GM12878 (cell line): ENCODE measurements around the gene USP46. TPM values are rescaled to one million over a fixed set of nuclear protein-coding genes. Genes with fewer than 3 reads are reported as not detected.

ENCODE experiments used
- ATF7 ChIP-seq: fragments of 450-650 bp; IDR thresholded peaks from 2 replicates; pipeline ENCODE4 v1.6.1; 2016; ENCODE audit warnings: low read depth, mild to moderate bottlenecking
- BCL11A ChIP-seq: IDR thresholded peaks from 2 replicates; pipeline ENCODE4 v1.6.1; 2011; ENCODE audit warnings: low read depth, low read length
- CBX5 ChIP-seq: sonication (generic); IDR thresholded peaks from 2 replicates; pipeline ENCODE4 v1.6.1; 2016; ENCODE audit warnings: low read depth, moderate library complexity, mild to moderate bottlenecking, inconsistent platforms
- CREB1 ChIP-seq: IDR thresholded peaks from 2 replicates; pipeline ENCODE4 v1.6.1; 2012; ENCODE audit warnings: low read depth, mild to moderate bottlenecking, inconsistent platforms
- DPF2 ChIP-seq: fragments of 450-650 bp; IDR thresholded peaks from 2 replicates; pipeline ENCODE4 v1.6.1; 2017; ENCODE audit warnings: mild to moderate bottlenecking
- HCFC1 ChIP-seq: fragments of 150-350 bp; IDR thresholded peaks from 2 replicates; pipeline ENCODE4 v1.6.1; 2014; ENCODE audit warnings: low read length
- HDGF ChIP-seq: fragments of 450-650 bp; IDR thresholded peaks from 2 replicates; pipeline ENCODE4 v1.6.1; 2016; ENCODE audit warnings: antibody characterized with exemption
- JUND ChIP-seq: IDR thresholded peaks from 2 replicates; pipeline ENCODE4 v1.6.1; 2012; ENCODE audit warnings: low read depth, mild to moderate bottlenecking, low read length, improper control_type of control experiment, moderate library complexity
- KDM1A ChIP-seq: fragments of 200-600 bp; sonication (generic); IDR thresholded peaks from 2 replicates; pipeline ENCODE4 v1.6.1; 2016; ENCODE audit warnings: borderline replicate concordance
- MEF2B ChIP-seq: fragments of 450-650 bp; IDR thresholded peaks from 2 replicates; pipeline ENCODE4 v1.6.1; 2018; ENCODE audit warnings: mild to moderate bottlenecking, moderate library complexity; ENCODE audit not compliant: partially characterized antibody, poor library complexity, severe bottlenecking
- NR2F1 ChIP-seq: fragments of 450-650 bp; conservative IDR thresholded peaks from 2 replicates; pipeline ENCODE4 v1.6.1; 2017; ENCODE audit warnings: mild to moderate bottlenecking
- PAX5 ChIP-seq: IDR thresholded peaks from 2 replicates; pipeline ENCODE4 v1.6.1; 2011; ENCODE audit warnings: low read depth, low read length, borderline replicate concordance
- PAX8 ChIP-seq: fragments of 450-650 bp; IDR thresholded peaks from 2 replicates; pipeline ENCODE4 v1.6.1; 2017; ENCODE audit warnings: mild to moderate bottlenecking, moderate library complexity
- POLR2AphosphoS2 ChIP-seq: IDR thresholded peaks from 2 replicates; pipeline ENCODE4 v1.6.1; 2011; ENCODE audit warnings: low read depth, mild to moderate bottlenecking, low read length, improper control_type of control experiment, moderate library complexity
- RCOR1 ChIP-seq: conservative IDR thresholded peaks from 2 replicates; pipeline ENCODE4 v1.6.1; 2012; ENCODE audit warnings: low read depth, low read length, improper control_type of control experiment
- TCF3 ChIP-seq: IDR thresholded peaks from 2 replicates; pipeline ENCODE4 v1.6.1; 2012; ENCODE audit warnings: low read depth, mild to moderate bottlenecking, low read length, borderline replicate concordance; ENCODE audit not compliant: insufficient read depth
- ZNF24 ChIP-seq: fragments of 450-650 bp; IDR thresholded peaks from 2 replicates; pipeline ENCODE4 v1.6.1; 2017; ENCODE audit warnings: antibody characterized with exemption, mild to moderate bottlenecking
- ZZZ3 ChIP-seq: IDR thresholded peaks from 2 replicates; pipeline ENCODE4 v1.6.1; 2011; ENCODE audit warnings: low read depth; ENCODE audit not compliant: control insufficient read depth, insufficient read length
- polyA plus RNA-seq, 11 experiments: library from polyadenylated mRNA; depleted of rRNA in 4 of 11; unstranded in 6 of 11; stranded (reverse) in 5 of 11; fragments of >200 nt; fragmentation: Nextera tagmentation in 4 of 11; fragmentation: Illumina TruSeq in 1 of 11; extraction: Ambion mirVana in 4 of 11; extraction: Trizol in 1 of 11; gene quantifications; 1 replicate in 1 of 11; 2 replicates in 10 of 11; pipeline versions ENCODE4 v1.2.1 to v1.2.3, GENCODE V29; 2011 to 2016; ENCODE audit warnings: inconsistent platforms in 2 of 11, missing spikeins in 2 of 11, low read depth in 1 of 11
- total RNA-seq, 4 experiments: library from RNA; depleted of rRNA in 3 of 4; stranded (reverse); fragments of >200 nt in 3 of 4; fragmentation: Illumina TruSeq in 1 of 4; extraction: Trizol in 1 of 4; gene quantifications; 2 replicates each; pipeline versions ENCODE4 v1.2.1 to v1.2.3, GENCODE V29; 2013 to 2021
- TF ChIP-seq, protein P1 (sequence below): fragments of 450-650 bp; IDR thresholded peaks from 2 replicates; pipeline ENCODE4 v1.6.1; 2017; ENCODE audit warnings: mild to moderate bottlenecking, moderate library complexity
- TF ChIP-seq, protein P2 (sequence below): IDR thresholded peaks from 2 replicates; pipeline ENCODE4 v1.6.1; 2012; ENCODE audit warnings: low read depth, low read length, improper control_type of control experiment
- TF ChIP-seq, protein P3 (sequence below): IDR thresholded peaks from 2 replicates; pipeline ENCODE4 v1.6.1; 2011; ENCODE audit warnings: low read depth, mild to moderate bottlenecking, low read length, moderate library complexity, borderline replicate concordance; ENCODE audit errors: extremely low read depth
- TF ChIP-seq, protein P4 (sequence below): fragments of 450-650 bp; IDR thresholded peaks from 2 replicates; pipeline ENCODE4 v1.6.1; 2014; ENCODE audit warnings: mild to moderate bottlenecking
- TF ChIP-seq, protein P5 (sequence below): fragments of 450-650 bp; formaldehyde crosslinking; IDR thresholded peaks from 2 replicates; pipeline ENCODE4 v1.4.0; 2022; ENCODE audit warnings: mild to moderate bottlenecking, moderate library complexity

USP46 gene
- total and polyA plus RNA-seq, 10 of the 15 experiments (the other 5 are each of a cell fraction or from before 2014, with no cell fraction given), result 5.3 to 20.1 (median 12.0) TPM

DNA sequence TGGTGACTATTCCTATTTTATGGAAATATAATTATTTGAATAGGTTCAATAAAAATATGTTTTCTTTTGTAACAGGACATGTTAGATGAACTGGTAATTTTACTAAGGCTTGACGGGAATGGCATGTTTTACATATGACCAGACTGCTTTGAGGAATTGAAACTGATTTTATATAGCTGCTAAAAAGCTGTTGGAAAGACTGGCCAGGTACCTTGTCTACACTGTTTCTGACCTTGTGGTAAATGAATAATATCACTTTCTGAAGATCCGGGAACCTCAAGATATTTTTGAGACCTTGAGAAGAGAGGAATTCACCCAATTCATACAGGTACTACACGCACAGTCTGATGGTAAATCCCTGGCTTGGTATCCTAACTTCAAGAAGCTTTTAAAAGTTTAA is 42.1 kb upstream of the USP46 start (continued):
- TF ChIP-seq, protein P1, sequence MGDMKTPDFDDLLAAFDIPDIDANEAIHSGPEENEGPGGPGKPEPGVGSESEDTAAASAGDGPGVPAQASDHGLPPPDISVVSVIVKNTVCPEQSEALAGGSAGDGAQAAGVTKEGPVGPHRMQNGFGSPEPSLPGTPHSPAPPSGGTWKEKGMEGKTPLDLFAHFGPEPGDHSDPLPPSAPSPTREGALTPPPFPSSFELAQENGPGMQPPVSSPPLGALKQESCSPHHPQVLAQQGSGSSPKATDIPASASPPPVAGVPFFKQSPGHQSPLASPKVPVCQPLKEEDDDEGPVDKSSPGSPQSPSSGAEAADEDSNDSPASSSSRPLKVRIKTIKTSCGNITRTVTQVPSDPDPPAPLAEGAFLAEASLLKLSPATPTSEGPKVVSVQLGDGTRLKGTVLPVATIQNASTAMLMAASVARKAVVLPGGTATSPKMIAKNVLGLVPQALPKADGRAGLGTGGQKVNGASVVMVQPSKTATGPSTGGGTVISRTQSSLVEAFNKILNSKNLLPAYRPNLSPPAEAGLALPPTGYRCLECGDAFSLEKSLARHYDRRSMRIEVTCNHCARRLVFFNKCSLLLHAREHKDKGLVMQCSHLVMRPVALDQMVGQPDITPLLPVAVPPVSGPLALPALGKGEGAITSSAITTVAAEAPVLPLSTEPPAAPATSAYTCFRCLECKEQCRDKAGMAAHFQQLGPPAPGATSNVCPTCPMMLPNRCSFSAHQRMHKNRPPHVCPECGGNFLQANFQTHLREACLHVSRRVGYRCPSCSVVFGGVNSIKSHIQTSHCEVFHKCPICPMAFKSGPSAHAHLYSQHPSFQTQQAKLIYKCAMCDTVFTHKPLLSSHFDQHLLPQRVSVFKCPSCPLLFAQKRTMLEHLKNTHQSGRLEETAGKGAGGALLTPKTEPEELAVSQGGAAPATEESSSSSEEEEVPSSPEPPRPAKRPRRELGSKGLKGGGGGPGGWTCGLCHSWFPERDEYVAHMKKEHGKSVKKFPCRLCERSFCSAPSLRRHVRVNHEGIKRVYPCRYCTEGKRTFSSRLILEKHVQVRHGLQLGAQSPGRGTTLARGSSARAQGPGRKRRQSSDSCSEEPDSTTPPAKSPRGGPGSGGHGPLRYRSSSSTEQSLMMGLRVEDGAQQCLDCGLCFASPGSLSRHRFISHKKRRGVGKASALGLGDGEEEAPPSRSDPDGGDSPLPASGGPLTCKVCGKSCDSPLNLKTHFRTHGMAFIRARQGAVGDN, result no peak
- no peak for TF ChIP-seq HCFC1
- TF ChIP-seq BCL11A, result 0 out of 2 replicates have a peak, but pooled peaks have one; percentile 37
- no peak for TF ChIP-seq KDM1A
- no peak for TF ChIP-seq CREB1
- no peak for TF ChIP-seq JUND
- no peak for TF ChIP-seq POLR2AphosphoS2
- TF ChIP-seq PAX8, result no peak
- peak; percentile 36 for TF ChIP-seq MEF2B
- TF ChIP-seq HDGF, result no peak
- TF ChIP-seq, protein P2, sequence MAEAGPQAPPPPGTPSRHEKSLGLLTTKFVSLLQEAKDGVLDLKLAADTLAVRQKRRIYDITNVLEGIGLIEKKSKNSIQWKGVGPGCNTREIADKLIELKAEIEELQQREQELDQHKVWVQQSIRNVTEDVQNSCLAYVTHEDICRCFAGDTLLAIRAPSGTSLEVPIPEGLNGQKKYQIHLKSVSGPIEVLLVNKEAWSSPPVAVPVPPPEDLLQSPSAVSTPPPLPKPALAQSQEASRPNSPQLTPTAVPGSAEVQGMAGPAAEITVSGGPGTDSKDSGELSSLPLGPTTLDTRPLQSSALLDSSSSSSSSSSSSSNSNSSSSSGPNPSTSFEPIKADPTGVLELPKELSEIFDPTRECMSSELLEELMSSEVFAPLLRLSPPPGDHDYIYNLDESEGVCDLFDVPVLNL, result no peak
- TF ChIP-seq, protein P3, sequence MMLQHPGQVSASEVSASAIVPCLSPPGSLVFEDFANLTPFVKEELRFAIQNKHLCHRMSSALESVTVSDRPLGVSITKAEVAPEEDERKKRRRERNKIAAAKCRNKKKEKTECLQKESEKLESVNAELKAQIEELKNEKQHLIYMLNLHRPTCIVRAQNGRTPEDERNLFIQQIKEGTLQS, result no peak
- TF ChIP-seq RCOR1, result no peak
- TF ChIP-seq, protein P4, sequence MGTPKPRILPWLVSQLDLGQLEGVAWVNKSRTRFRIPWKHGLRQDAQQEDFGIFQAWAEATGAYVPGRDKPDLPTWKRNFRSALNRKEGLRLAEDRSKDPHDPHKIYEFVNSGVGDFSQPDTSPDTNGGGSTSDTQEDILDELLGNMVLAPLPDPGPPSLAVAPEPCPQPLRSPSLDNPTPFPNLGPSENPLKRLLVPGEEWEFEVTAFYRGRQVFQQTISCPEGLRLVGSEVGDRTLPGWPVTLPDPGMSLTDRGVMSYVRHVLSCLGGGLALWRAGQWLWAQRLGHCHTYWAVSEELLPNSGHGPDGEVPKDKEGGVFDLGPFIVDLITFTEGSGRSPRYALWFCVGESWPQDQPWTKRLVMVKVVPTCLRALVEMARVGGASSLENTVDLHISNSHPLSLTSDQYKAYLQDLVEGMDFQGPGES, result no peak
- TF ChIP-seq CBX5, result no peak; the same call in 1 of the 2 replicates
- no peak for TF ChIP-seq ZNF24
- peak; percentile 53 for TF ChIP-seq NR2F1
- no peak for TF ChIP-seq ATF7
- peak; percentile 46; the same call in 1 of the 2 replicates for TF ChIP-seq DPF2
- TF ChIP-seq TCF3, result no peak
- TF ChIP-seq ZZZ3, result no peak
- no peak for TF ChIP-seq PAX5
- TF ChIP-seq, protein P5, sequence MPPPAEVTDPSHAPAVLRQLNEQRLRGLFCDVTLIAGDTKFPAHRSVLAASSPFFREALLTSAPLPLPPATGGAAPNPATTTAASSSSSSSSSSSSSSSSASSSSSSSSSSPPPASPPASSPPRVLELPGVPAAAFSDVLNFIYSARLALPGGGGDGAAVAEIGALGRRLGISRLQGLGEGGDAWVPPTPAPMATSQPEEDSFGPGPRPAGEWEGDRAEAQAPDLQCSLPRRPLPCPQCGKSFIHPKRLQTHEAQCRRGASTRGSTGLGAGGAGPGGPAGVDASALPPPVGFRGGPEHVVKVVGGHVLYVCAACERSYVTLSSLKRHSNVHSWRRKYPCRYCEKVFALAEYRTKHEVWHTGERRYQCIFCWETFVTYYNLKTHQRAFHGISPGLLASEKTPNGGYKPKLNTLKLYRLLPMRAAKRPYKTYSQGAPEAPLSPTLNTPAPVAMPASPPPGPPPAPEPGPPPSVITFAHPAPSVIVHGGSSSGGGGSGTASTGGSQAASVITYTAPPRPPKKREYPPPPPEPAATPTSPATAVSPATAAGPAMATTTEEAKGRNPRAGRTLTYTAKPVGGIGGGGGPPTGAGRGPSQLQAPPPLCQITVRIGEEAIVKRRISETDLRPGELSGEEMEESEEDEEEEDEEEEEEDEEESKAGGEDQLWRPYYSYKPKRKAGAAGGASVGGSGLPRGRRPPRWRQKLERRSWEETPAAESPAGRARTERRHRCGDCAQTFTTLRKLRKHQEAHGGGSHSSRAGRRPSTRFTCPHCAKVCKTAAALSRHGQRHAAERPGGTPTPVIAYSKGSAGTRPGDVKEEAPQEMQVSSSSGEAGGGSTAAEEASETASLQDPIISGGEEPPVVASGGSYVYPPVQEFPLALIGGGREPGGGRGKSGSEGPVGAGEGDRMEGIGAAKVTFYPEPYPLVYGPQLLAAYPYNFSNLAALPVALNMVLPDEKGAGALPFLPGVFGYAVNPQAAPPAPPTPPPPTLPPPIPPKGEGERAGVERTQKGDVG (CRISPR knock-in tag), result no peak
